Measurements from ENCODE around the gene CD84. TPM values are rescaled to one million over a fixed set of nuclear protein-coding genes. Genes with fewer than 3 reads are reported as not detected.
A peak's percentile ranks its signal among the peaks of the same experiment; 100 is the strongest.

CD84 gene
- total and polyA plus RNA-seq, 3 experiments from 2014 or later, result 25.1 to 58.1 (median 27.6) TPM

DNA sequence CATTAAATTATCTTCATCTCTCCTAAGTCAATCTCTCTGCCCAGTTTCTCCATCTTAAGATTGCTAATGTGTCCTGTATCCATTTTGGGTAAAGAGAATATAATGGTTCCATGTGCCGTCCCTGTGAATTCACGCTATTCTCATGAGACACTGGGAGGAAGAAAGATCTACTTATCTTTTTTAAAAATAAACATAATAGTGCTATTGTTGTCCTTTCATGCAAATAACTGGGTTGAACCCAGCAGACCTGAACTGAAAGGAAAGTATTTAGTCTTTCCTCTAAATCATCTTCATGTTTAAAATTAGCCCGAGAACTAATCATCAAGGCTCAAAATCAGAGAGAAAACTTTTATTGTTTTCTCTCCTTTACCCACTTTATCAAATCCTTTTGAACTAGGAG, 45.2 kb upstream of the CD84 start:
- peaks cover 6% of the 10 kb centered on the region for H3K36me3 ChIP-seq (ENCODE audit: insufficient read depth, low read length)
- no peaks in the 10 kb centered on the region for H3K27me3 Mint-ChIP-seq
- H3K9me3 ChIP-seq (ENCODE audit: low read length), result no peaks in the 10 kb centered on the region
- peak overlapping the region; percentile 70 to 97 (median 88) for H3K27ac Mint-ChIP-seq
- no peaks in the 10 kb centered on the region for H3K27me3 ChIP-seq (ENCODE audit: insufficient read depth, low read length, poor library complexity, severe bottlenecking)
- CTCF ChIA-PET, result interaction anchor here (1.8 to 9.0 kb wide), 2 partner anchors 49 to 58 kb away, joined by 4 to 67 read pairs; no protein-coding TSS in a partner anchor
- peaks cover 31 to 67% (median 47%) of the 10 kb centered on the region in 3 donors for H3K36me3 Mint-ChIP-seq
- no peaks in the 10 kb centered on the region for H3K9me3 Mint-ChIP-seq
- H3K27ac ChIP-seq (ENCODE audit: low read depth, low read length), result no peak overlapping the region
- POLR2A ChIA-PET, result no interaction called here
- H3K4me1 ChIP-seq (ENCODE audit: insufficient read depth, low read length), result peaks cover 80% of the 10 kb centered on the region
- no peak for DNase-seq
- H3K4me3 Mint-ChIP-seq, result peak overlapping the region in 6 of 7 donors; percentile 37 to 78 (median 50)
- peaks cover 92 to 96% (median 93%) of the 10 kb centered on the region in 3 donors for H3K4me1 Mint-ChIP-seq
- H3K4me3 ChIP-seq (ENCODE audit: low read length), result no peak overlapping the region

- Histone ChIP-seq H3K27ac (ENCODE audit: low read depth, low read length) (no peak overlapping the region), H3K27me3 (ENCODE audit: insufficient read depth, low read length, poor library complexity, severe bottlenecking) (no peaks in the 10 kb centered on the region), H3K4me1 (ENCODE audit: insufficient read depth, low read length) (peaks cover 79% of the 10 kb centered on the region), H3K36me3 (ENCODE audit: insufficient read depth, low read length) (peaks cover 9% of the 10 kb centered on the region), H3K9me3 (ENCODE audit: low read length) (no peaks in the 10 kb centered on the region), H3K4me3 (ENCODE audit: low read length) (no peak overlapping the region)
- Mint-ChIP-seq H3K4me3 (peak overlapping the region in 6 of 7 donors; percentile 31 to 83 (median 66)), H3K27ac (peak overlapping the region; percentile 82 to 95 (median 92)), H3K27me3 (no peaks in the 10 kb centered on the region), H3K36me3 (peaks cover 35 to 73% (median 51%) of the 10 kb centered on the region in 3 donors), H3K4me1 (peaks cover 91 to 96% (median 93%) of the 10 kb centered on the region in 3 donors), H3K9me3 (no peaks in the 10 kb centered on the region)
- no peak for DNase-seq
- CTCF ChIA-PET, result interaction anchor here (1.4 to 9.0 kb wide), 5 partner anchors 9 to 58 kb away, joined by 3 to 67 read pairs (median 4); partner anchors contain the start of gene SLAMF1
- POLR2A ChIA-PET, result no interaction called here
Observed at GRCh38 chr1:160623862-160624261, 44.6 kb upstream of the CD84 start.

DNA sequence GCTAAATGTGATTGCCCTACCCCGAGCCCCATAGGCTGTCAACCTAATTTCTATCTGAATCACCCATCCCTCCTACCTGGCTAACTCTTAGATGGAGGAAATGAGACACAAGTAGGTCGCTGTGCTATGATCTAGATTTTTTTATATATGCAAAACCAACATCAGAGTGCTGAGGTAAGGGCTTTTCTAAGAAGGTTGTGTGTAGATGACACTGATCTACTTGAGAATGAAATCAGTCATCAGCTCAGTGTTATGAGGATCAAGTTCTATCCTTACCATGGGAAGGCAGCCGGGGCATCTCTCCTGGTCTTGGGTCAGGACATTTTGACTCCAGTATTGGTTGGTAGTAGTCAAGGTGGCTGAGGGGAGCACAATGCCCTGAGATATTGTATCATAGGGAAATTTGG, 43.9 kb upstream of the CD84 start:
- CTCF ChIA-PET, result interaction anchor here (1.4 to 9.0 kb wide), 6 partner anchors 9 to 332 kb away, joined by 3 to 67 read pairs (median 4); partner anchors contain the start of gene SLAMF1
- POLR2A ChIA-PET, result no interaction called here
- DNase-seq, result peak in 1 of 5 donors; percentile 43

GRCh38 chr1:160622501-160623226, 43.4 kb upstream of the CD84 start:
- Histone ChIP-seq H3K4me3 (ENCODE audit: low read length) (no peak overlapping the region), H3K27me3 (ENCODE audit: insufficient read depth, low read length, poor library complexity, severe bottlenecking) (no peaks in the 10 kb centered on the region), H3K9me3 (ENCODE audit: low read length) (no peaks in the 10 kb centered on the region), H3K27ac (ENCODE audit: low read depth, low read length) (no peak overlapping the region), H3K36me3 (ENCODE audit: insufficient read depth, low read length) (peaks cover 13% of the 10 kb centered on the region), H3K4me1 (ENCODE audit: insufficient read depth, low read length) (peaks cover 75% of the 10 kb centered on the region)
- H3K4me1 Mint-ChIP-seq, result peaks cover 88 to 96% (median 90%) of the 10 kb centered on the region in 3 donors
- peak overlapping the region; percentile 82 to 95 (median 94) for H3K27ac Mint-ChIP-seq
- ChIA-PET POLR2A (no interaction called here), CTCF (interaction anchor here (1.4 to 9.0 kb wide), 6 partner anchors 10 to 331 kb away, joined by 3 to 67 read pairs (median 4); partner anchors contain the start of gene SLAMF1)
- H3K27me3 Mint-ChIP-seq, result no peaks in the 10 kb centered on the region
- H3K36me3 Mint-ChIP-seq, result peaks cover 31 to 73% (median 50%) of the 10 kb centered on the region in 3 donors
- DNase-seq, result no peak
- no peaks in the 10 kb centered on the region for H3K9me3 Mint-ChIP-seq
- H3K4me3 Mint-ChIP-seq, result peak overlapping the region in 3 of 7 donors; percentile 12 to 83 (median 76)

More for the DNA sequence above, 43.9 kb upstream of the CD84 start:
- Mint-ChIP-seq H3K27me3 (no peaks in the 10 kb centered on the region), H3K36me3 (peaks cover 31 to 73% (median 50%) of the 10 kb centered on the region in 3 donors), H3K4me1 (peaks cover 88 to 96% (median 92%) of the 10 kb centered on the region in 3 donors), H3K4me3 (peak overlapping the region; percentile 12 to 83 (median 66)), H3K27ac (peak overlapping the region; percentile 82 to 95 (median 94)), H3K9me3 (no peaks in the 10 kb centered on the region)
- no peak overlapping the region for H3K27ac ChIP-seq (ENCODE audit: low read depth, low read length)
- H3K4me3 ChIP-seq (ENCODE audit: low read length), result no peak overlapping the region
- no peaks in the 10 kb centered on the region for H3K27me3 ChIP-seq (ENCODE audit: insufficient read depth, low read length, poor library complexity, severe bottlenecking)
- peaks cover 11% of the 10 kb centered on the region for H3K36me3 ChIP-seq (ENCODE audit: insufficient read depth, low read length)
- H3K9me3 ChIP-seq (ENCODE audit: low read length), result no peaks in the 10 kb centered on the region
- H3K4me1 ChIP-seq (ENCODE audit: insufficient read depth, low read length), result peaks cover 77% of the 10 kb centered on the region

- CTCF ChIA-PET, result interaction anchor here (1.5 to 9.0 kb wide), 4 partner anchors 9 to 331 kb away, joined by 3 to 67 read pairs (median 8); partner anchors contain the start of gene SLAMF1
- H3K4me1 ChIP-seq (ENCODE audit: insufficient read depth, low read length), result peaks cover 67% of the 10 kb centered on the region
Observed at GRCh38 chr1:160621633-160622413, 42.5 kb upstream of the CD84 start.

GRCh38 chr1:160620942-160621632, 41.8 kb upstream of the CD84 start:
- POLR2A ChIA-PET, result no interaction called here
- H3K36me3 Mint-ChIP-seq, result peaks cover 22 to 76% (median 49%) of the 10 kb centered on the region in 3 donors
- peak overlapping the region in 6 of 7 donors; percentile 0 to 59 (median 24) for H3K4me3 Mint-ChIP-seq
- H3K27me3 Mint-ChIP-seq, result no peaks in the 10 kb centered on the region
- H3K9me3 ChIP-seq (ENCODE audit: low read length), result no peaks in the 10 kb centered on the region
- no peak overlapping the region for H3K4me3 ChIP-seq (ENCODE audit: low read length)
- CTCF ChIA-PET, result interaction anchor here (1.5 to 9.0 kb wide), 5 partner anchors 7 to 61 kb away, joined by 3 to 67 read pairs (median 19); partner anchors contain the start of gene SLAMF1
- H3K27me3 ChIP-seq (ENCODE audit: insufficient read depth, low read length, poor library complexity, severe bottlenecking), result no peaks in the 10 kb centered on the region
- H3K4me1 ChIP-seq (ENCODE audit: insufficient read depth, low read length), result peaks cover 59% of the 10 kb centered on the region
- H3K27ac Mint-ChIP-seq, result peak overlapping the region; percentile 76 to 96 (median 93)
- no peak for DNase-seq
- peaks cover 78 to 91% (median 80%) of the 10 kb centered on the region in 3 donors for H3K4me1 Mint-ChIP-seq
- H3K9me3 Mint-ChIP-seq, result no peaks in the 10 kb centered on the region
- H3K27ac ChIP-seq (ENCODE audit: low read depth, low read length), result no peak overlapping the region
- H3K36me3 ChIP-seq (ENCODE audit: insufficient read depth, low read length), result peaks cover 20% of the 10 kb centered on the region

More at GRCh38 chr1:160621633-160622413, 42.5 kb upstream of the CD84 start:
- peak overlapping the region in 6 of 7 donors; percentile 0 to 52 (median 26) for H3K4me3 Mint-ChIP-seq
- Histone ChIP-seq H3K36me3 (ENCODE audit: insufficient read depth, low read length) (peaks cover 13% of the 10 kb centered on the region), H3K4me3 (ENCODE audit: low read length) (no peak overlapping the region), H3K27ac (ENCODE audit: low read depth, low read length) (no peak overlapping the region), H3K27me3 (ENCODE audit: insufficient read depth, low read length, poor library complexity, severe bottlenecking) (no peaks in the 10 kb centered on the region), H3K9me3 (ENCODE audit: low read length) (no peaks in the 10 kb centered on the region)
- no peaks in the 10 kb centered on the region for H3K27me3 Mint-ChIP-seq
- POLR2A ChIA-PET, result no interaction called here
- peaks cover 25 to 75% (median 52%) of the 10 kb centered on the region in 3 donors for H3K36me3 Mint-ChIP-seq
- peaks cover 85 to 94% (median 88%) of the 10 kb centered on the region in 3 donors for H3K4me1 Mint-ChIP-seq
- H3K27ac Mint-ChIP-seq, result peak overlapping the region; percentile 76 to 96 (median 93)
- DNase-seq, result no peak
- H3K9me3 Mint-ChIP-seq, result no peaks in the 10 kb centered on the region

GRCh38 chr1:160619742-160620277, 40.5 kb upstream of the CD84 start:
- H3K4me3 ChIP-seq (ENCODE audit: low read length), result no peak overlapping the region
- Mint-ChIP-seq H3K4me3 (no peak overlapping the region), H3K36me3 (peaks cover 22 to 75% (median 45%) of the 10 kb centered on the region in 3 donors), H3K4me1 (peaks cover 68 to 88% (median 76%) of the 10 kb centered on the region in 3 donors), H3K9me3 (no peaks in the 10 kb centered on the region), H3K27ac (peak overlapping the region in 7 of 8 donors; percentile 41 to 91 (median 78)), H3K27me3 (no peaks in the 10 kb centered on the region)
- no peaks in the 10 kb centered on the region for H3K27me3 ChIP-seq (ENCODE audit: insufficient read depth, low read length, poor library complexity, severe bottlenecking)
- ChIA-PET POLR2A (interaction anchor here (0.5 to 1.2 kb wide), 2 partner anchors 33 to 45 kb away, joined by 5 to 6 read pairs; no protein-coding TSS in a partner anchor), CTCF (interaction anchor here (1.0 to 9.0 kb wide), 18 partner anchors 9 to 191 kb away, joined by 3 to 67 read pairs (median 8); partner anchors contain the start of gene SLAMF1)
- H3K27ac ChIP-seq (ENCODE audit: low read depth, low read length), result no peak overlapping the region
- no peaks in the 10 kb centered on the region for H3K9me3 ChIP-seq (ENCODE audit: low read length)
- DNase-seq, result no peak
- peaks cover 47% of the 10 kb centered on the region for H3K4me1 ChIP-seq (ENCODE audit: insufficient read depth, low read length)
- peaks cover 22% of the 10 kb centered on the region for H3K36me3 ChIP-seq (ENCODE audit: insufficient read depth, low read length)

Data from CD8-positive, alpha-beta memory T cell (primary cell).